ENCODE measurements around the gene ATP2C2.

DNA sequence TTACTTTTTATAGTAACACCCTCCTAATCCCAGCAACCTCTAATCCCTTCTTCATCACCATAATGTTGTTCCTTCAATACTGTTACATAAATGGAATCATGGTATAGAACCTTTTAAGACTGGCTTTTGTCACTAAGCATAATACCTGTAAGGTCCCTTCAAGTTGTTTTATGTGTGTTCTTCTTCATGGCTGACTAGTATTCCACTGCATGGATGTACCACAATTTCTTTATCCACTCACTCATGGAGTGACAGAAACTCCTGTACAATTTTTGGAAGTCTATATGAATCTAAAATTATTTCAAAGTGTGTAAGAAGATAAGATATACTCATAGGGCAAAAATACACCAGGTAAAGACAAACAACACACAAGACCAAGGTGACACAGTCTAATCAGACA lies 99.4 kb downstream of the ATP2C2 start:
- TF ChIP-seq KAT2B (IDR thresholded peaks at IDR 0.05; ENCODE audit: low read depth, low read length) = no peak
- TF ChIP-seq RBM22 (IDR thresholded peaks at IDR 0.05; ENCODE audit: low read depth, low read length, poor library complexity, severe bottlenecking) = no peak
- no peak for TF ChIP-seq NFRKB (IDR thresholded peaks at IDR 0.05; ENCODE audit: low read depth)
- TF ChIP-seq POLR2AphosphoS5 (IDR thresholded peaks at IDR 0.05; ENCODE audit: control insufficient read depth, insufficient read depth, low read depth, low read length) = no peak
- TF ChIP-seq POLR2A (conservative IDR thresholded peaks at IDR 0.05) = no peak

Data from K562 (cell line).